Hippocampal formation (tissue), 2 donors: Measurements from ENCODE around the gene OR11H7.
"Not testable (repeated sequence)": the region's sequence is repeated elsewhere in the genome, so short reads cannot be mapped to it uniquely, and the experiment has no call there.

Source experiments
- DNase-seq, 2 donors: peaks; one replicate each; lab custom pipeline; 2025; lab: John Stamatoyannopoulos, UW

The OR11H7 gene

GRCh38 chr14:20228681-20229080, at the start of gene OR11H7:
OR11H7 (plus strand) TSS chr14:20228981.
- no peak for DNase-seq

GRCh38 chr14:20179218-20179617, 49.6 kb upstream of the OR11H7 start:
- DNase-seq: no peak

DNA sequence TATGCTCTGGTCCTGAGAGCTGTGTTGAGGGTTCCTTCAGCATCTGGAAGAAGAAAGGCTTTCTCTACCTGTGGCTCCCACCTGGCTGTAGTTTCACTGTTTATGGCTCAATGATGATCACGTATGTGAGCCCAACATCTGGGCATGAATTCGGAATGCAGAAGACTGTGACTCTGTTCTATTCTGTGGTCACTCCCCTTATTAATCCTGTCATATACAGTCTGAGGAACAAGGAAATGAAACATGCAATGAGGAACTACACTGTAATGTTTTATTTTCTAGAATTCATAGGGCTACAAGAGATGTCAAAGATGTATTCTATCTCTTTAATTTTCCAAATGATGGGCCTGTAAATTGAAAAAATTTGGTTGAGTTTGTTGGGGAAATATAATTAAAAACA, 48.9 kb upstream of the OR11H7 start:
- no peak for DNase-seq

DNA sequence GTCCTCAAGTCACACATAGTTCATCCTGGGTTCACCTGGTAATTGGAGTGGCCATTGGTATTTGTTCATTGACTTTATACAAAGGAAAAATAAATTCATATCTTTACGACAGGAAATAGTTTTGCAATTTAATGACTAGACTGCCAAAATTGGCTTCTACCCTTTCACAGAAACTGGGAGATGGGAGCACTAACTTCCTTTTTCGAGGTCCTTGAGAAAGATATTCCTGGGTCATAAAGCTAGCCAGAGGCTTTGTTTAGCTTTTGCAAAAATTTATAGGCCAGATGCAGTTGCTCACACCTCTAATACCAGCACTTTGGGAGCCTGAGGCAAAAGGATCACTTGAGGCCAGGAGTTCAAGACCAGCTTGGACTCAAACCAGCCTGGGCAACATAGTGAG, 48.3 kb upstream of the OR11H7 start:
- no peak for DNase-seq

DNA sequence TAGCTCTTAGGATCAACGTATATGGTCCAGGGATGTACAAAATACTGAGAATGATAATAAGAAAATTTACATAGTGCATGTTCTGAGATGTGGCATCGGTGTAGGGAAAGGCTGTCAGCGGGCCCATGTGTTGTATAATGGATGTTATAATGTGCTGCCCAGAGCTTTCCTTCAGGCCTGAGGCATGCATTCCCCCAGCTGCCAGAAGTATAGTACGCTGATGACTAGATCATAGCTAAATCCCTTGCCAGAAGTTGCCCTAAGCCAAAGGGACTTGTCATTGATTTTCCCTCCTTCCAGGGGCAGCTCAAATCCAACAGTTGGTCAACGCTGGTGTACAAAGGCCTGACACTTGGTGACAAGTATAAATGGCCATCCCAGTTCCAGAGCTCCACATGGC, 44.6 kb upstream of the OR11H7 start:
- no peak for DNase-seq

- DNase-seq: no peak
These were observed 38.2 kb upstream of the OR11H7 start, which contains the start of gene OR11G2 for GRCh38 chr14:20190596-20190995. OR11G2 (plus strand) TSS chr14:20190896; CDS start chr14:20197438, 6,542 bp downstream.

DNA sequence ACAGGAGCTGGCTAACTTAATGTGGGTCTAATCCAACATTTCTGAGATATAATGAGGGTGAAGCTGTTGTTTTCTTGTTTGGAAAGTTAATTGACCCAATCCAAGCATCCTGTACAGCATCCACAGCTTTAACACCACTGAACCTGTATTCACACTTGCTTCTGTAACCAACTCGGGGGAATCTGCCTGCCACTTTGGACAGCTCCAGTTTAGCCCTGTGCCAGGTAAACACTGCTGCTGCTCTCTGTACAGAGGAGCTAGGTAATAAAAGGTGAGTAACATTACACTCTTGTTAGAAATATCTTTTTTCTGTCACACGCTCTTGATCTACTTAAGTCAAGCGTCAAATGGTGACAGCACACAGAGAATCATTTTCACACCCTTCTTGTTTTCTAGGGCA, 37.4 kb upstream of the OR11H7 start:
- no peak for DNase-seq

DNA sequence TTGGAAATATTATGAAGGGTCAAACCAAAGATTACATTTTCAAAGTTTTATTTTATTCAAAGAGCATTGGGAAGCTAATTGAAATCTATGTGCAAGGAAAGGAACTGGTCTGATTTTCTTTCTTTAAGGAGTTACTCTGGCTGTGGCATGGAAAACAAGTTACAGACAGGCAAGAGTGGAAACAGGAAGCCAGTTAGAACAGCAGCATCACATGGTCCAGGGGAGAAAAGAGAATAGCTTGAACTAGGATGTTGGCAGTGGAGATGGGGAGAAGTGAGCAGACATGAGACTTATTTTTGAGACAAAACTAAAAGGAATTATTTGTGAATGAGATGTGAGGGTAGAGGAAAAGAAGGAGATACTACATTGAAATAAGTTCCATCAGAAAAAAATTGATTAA, 34.7 kb upstream of the OR11H7 start:
- DNase-seq: no peak

- not testable (repeated sequence) for DNase-seq
These were observed 33.6 kb upstream of the OR11H7 start for GRCh38 chr14:20195170-20195569.

DNA sequence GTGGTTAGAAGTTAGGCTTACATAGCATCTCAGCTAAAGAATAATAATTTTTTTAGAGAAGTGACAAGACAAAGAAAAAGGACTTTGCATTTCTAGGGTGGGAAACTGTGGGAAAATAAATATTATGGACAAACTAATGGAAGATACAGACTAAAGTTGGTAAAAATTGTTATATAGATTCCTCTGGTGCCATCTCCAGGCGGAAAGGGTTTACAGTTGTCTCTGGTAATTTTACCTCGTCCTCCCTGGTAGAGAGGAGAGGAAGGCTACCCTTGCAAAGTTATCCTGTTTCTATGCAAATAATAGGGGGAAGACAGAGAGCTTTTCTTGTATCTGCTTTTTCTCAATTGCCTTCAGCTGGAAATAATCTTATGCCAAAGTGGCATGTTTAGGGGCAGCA, 32.9 kb upstream of the OR11H7 start:
- DNase-seq: no peak

DNA sequence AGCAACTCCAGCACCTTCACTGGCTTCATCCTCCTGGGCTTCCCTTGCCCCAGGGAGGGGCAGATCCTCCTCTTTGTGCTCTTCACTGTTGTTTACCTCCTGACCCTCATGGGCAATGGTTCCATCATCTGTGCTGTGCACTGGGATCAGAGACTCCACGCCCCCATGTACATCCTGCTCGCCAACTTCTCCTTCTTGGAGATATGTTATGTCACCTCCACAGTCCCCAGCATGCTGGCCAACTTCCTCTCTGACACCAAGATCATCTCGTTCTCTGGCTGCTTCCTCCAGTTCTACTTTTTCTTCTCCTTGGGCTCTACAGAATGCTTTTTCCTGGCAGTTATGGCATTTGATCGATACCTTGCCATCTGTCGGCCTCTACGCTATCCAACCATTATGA, 31.3 kb upstream of the OR11H7 start:
- DNase-seq: no peak

- no peak for DNase-seq
These were observed 29.8 kb upstream of the OR11H7 start for GRCh38 chr14:20198991-20199390.

DNA sequence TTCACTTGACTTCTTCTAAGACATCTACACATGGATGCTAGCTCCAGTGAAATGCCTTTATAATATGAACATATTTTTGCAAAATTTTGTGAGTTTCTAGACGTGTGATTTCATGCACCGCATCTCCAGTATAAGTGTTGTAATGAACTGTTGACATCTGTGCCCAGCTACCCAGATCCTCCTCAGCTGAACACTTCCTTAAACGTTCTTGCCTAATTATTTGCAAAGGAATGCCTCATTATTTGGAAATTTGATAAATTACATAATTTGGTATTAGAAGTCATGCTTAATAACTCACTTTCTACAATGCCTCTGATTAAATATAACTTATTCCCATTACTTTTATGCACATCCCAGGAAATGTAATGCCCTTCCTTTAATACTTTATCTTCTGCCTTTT, 24.1 kb upstream of the OR11H7 start:
- DNase-seq: no peak

DNA sequence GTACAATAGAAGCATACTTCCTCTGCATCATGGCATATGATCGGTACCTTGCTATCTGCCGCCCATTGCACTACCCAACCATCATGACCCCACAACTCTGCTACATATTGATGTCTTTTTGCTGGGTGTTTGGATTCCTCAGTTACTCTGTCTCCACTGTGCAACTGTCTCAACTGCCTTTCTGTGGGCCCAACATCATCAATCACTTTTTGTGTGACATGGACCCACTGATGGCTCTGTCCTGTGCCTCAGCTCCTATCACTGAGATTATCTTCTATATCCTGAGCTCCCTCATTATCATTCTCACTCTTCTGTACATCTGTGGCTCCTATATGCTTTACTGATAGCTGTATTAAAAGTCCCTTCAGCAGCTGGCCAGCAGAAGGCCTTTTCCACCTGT, 19.2 kb upstream of the OR11H7 start:
- DNase-seq: no peak

DNA sequence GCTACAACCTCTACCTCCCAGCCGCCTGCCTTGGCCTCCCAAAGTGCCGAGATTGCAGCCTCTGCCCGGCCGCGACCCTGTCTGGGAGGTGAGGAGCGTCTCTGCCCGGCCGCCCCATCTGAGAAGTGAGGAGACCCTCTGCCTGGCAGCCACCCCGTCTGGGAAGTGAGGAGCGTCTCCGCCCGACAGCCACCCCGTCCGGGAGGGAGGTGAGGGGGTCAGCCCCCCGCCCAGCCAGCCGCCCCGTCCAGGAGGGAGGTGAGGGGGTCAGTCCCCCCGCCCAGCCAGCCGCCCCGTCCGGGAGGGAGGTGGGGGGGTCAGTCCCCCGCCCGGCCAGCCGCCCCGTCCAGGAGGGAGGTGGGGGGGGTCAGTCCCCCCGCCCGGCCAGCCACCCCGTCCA, 16.4 kb upstream of the OR11H7 start:
- DNase-seq: not testable (repeated sequence)

GRCh38 chr14:20215196-20215595, 13.6 kb upstream of the OR11H7 start:
- no peak for DNase-seq

GRCh38 chr14:20219033-20219432, 9.7 kb upstream of the OR11H7 start:
- DNase-seq: no peak

GRCh38 chr14:20223410-20223809, 5.4 kb upstream of the OR11H7 start, which contains the start of gene OR11H6:
OR11H6 (plus strand) TSS chr14:20223710; CDS start chr14:20223710, 0 bp downstream.
- no peak for DNase-seq

- not testable (repeated sequence) for DNase-seq
These were observed 6.6 kb downstream of the OR11H7 start for GRCh38 chr14:20235415-20235814.

GRCh38 chr14:20247646-20248246, 19.0 kb downstream of the OR11H7 start:
- DNase-seq: no peak

DNA sequence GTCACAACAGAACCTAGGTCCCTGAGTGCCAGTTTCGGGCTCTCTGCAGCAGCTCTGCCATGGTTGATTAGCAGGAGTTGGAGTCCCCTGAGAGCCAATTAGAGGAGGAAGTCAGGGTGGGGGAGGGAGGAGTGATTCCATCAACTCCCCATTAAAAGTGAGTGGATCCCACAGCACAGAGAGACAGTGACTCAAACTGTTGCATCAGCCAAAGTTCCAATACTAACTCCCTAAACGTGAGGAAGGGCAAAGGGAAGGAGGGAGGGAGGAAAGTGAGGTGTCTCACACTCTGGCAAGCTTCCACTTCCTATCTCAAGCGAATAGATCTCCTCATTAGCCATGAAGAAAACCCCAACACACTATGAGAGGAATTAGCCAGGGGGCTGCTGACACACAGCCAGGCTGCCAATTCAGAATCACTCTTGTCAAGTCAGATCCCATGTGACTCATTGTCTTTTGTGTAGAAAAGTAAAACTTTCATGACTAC, 33.9 kb downstream of the OR11H7 start:
- DNase-seq: no peak

DNA sequence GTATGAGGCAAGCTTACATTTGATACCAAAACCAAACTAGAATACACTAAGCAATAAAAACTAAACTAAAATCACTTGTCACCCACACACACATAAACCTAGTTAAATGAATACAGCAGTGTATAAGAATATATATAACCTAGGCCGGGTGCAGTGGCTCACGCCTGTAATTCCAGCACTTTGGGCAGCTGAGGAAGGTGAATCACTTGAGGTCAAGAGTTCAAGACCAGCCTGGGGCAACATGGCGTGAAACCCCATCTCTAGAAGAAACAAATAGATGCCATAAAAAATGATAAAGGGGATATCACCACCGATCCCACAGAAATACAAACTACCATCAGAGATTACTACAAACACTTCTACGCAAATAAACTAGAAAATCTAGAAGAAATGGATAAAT, 35.6 kb downstream of the OR11H7 start:
- DNase-seq: not testable (repeated sequence)

DNA sequence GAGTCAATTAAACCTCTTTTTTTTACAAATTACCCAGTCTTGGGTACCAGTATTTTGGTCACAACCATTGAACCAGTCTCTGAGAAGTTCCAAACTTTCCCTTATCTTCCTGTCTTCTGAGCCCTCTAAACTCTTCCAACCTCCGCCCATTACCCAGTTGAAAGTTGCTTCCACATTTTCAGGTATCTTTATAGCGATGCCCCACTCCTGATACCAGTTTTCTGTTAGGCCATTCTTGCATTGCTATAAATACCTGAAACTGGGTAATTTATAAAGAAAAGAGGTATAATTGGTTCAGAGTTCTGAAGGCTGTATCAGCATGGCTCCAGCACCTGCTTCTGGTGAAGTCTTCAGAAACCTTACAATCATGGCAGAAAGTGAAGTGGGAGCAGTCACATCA, 45.3 kb downstream of the OR11H7 start:
- DNase-seq: no peak

GRCh38 chr14:20277409-20277808, 48.6 kb downstream of the OR11H7 start:
- no peak for DNase-seq
